Subcutaneous adipose tissue (tissue), 4 donors: Measurements from ENCODE around the gene MAP3K4. TPM values are rescaled to one million over a fixed set of nuclear protein-coding genes. Genes with fewer than 3 reads are reported as not detected.

Experiments used
- CTCF ChIP-seq: fragments of 450-650 bp; IDR thresholded peaks from one replicate; pipeline ENCODE4 v1.5.1; 2016; ENCODE audit warnings: low read depth, mild to moderate bottlenecking, control low read depth, antibody characterized with exemption, moderate library complexity
- total RNA-seq, 4 donors: library from RNA; depleted of rRNA; stranded (reverse); fragments of >200 nt; gene quantifications; one replicate each; pipeline ENCODE4 v1.1.0, GENCODE V29; 2016

Gene MAP3K4
- total RNA-seq, 4 donors from 2014 or later, result 26.2 to 36.7 (median 36.1) TPM

GRCh38 chr6:161137320-161137719, 145.8 kb downstream of the MAP3K4 start:
- TF ChIP-seq CTCF, result no peak

DNA sequence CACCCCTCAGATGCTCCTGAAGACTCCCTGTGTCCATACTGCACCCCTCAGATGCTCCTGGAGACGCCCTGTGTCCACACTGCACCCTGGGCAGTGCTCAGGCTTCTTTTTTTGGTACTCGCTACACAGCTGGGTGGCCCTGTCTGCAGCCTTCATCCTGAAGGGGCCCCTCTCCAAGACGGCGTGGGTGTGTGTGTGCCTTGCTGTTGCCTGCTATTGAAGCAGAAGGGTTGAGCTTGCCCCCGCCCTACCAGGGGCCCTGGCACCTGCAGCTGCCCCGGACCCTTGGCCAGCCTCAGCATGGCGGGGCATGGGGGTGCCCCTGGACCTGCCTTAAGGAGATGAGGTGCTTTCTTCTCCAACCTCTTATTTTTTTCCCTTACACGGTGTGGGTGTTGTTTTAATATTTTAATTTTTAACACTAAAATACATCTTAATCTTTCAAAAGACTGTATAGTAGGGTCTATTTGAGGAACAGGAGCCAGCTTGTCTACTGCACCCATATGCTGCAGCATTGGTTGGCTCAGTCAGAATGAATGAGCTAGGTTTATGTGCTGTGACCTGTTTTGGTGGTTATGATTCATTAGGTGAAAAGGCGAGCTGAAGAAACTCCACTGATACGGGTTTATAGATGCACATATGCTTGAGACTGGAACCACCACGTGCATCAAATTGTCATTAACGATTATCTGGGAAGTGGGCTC, 146.4 kb downstream of the MAP3K4 start:
- TF ChIP-seq CTCF, result no peak

DNA sequence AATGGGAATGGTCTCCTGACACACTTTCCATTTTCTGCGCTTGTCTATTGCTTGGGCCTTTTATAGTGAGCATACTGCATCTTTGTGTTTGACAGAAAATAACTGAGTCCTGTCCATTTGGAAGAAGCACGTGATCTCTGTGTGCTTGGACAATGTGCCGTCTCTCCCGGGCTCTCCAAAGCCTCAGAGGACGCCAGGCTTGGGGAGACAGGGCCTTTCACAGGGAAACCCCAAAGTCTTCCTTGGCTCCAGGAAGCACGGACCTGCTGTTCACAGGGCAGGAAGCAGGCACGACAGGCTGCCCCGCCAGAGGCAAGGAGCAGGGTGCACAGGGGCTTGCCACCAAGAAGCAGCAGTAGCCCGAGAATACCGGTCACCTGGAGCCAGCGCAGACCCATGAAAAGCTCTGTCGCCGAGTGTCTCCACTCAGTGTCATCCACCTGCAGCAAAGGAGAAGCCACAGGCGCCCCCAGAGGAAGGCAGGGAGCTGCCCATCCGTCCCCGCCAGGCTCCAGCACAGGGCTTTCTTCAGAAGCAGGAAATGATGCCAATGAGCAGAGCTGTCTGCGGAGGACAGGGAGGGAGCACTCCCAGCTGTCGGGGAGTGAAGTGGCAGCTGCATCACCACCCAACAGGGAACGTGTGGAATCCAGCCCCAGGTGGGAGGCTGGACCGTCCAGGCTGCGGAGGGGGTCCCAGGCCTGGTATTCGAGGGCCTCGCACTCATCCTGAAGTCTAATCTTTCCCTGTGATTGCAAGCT, 147.2 kb downstream of the MAP3K4 start:
- TF ChIP-seq CTCF, result no peak

- no peak for TF ChIP-seq CTCF
Observed at GRCh38 chr6:161139304-161139765, 147.8 kb downstream of the MAP3K4 start.

GRCh38 chr6:161139766-161140553, 148.4 kb downstream of the MAP3K4 start:
- no peak for TF ChIP-seq CTCF

DNA sequence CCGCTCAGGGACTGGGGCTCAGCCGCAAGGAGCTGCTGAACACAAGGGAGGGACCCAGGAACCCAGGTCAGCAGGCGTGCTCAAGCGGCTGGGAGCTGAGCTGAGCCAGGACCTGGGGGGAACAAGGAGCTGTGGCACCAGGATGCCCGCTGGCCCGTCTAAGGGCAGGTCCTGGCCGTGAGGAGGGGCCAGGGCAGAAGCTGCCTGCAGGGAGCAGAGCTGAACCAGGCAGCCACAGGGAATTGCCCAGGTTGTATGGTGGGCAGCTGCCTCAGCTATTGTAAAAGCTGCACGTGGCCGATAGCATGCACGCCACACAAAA, 148.9 kb downstream of the MAP3K4 start:
- no peak for TF ChIP-seq CTCF

GRCh38 chr6:161141173-161141572, 149.6 kb downstream of the MAP3K4 start:
- TF ChIP-seq CTCF, result no peak
